GM12878 (cell line): Measurements from ENCODE around the gene COL20A1. TPM values are rescaled to one million over a fixed set of nuclear protein-coding genes. Genes with fewer than 3 reads are reported as not detected.

ENCODE experiments used
- ATAC-seq: fragments of 200-7000 bp; cut with Tn5 transposase; 3 replicates; pipeline ENCODE4 v1.9.1; 2020; ENCODE audit warnings: mild to moderate bottlenecking, moderate library complexity
- BruUV-seq: library from RNA; stranded (reverse); fragments of 400-500 nt; replicated peaks from 2 replicates; lab custom pipeline; 2021; lab: Mats Ljungman, UMichigan
- CTCF ChIA-PET: fragments of 300-600 bp; sonication (Branson Sonifier 250); formaldehyde crosslinking; extraction: SDS; loops from one replicate; lab custom pipeline; 2021; ENCODE audit warnings: inconsistent platforms; lab: Yijun Ruan, JAX
- POLR2A ChIA-PET: fragments of 350-600 bp; formaldehyde crosslinking; extraction: SDS; loops from one replicate; lab custom pipeline; 2021; ENCODE audit warnings: inconsistent platforms; lab: Charles Lee
- RAD21 ChIA-PET: fragments of 300-600 bp; sonication (Branson Sonifier 250); formaldehyde crosslinking; loops from one replicate; lab custom pipeline; 2023; ENCODE audit warnings: antibody characterized with exemption; ENCODE audit not compliant: unreplicated experiment; lab: Charles Lee
- SMC1A ChIA-PET: fragments of 300-600 bp; sonication (Branson Sonifier 250); formaldehyde crosslinking; loops from one replicate; lab custom pipeline; 2023; ENCODE audit not compliant: unreplicated experiment, uncharacterized antibody; lab: Charles Lee
- DNase-seq: peaks from one replicate; pipeline ENCODE4 v3.0.0-alpha.2; 2011; ENCODE audit warnings: low read depth, low spot score
- FAIRE-seq: peaks from 3 replicates; lab custom pipeline; 2011; peaks lifted over from hg19 to GRCh38; lab: Jason Lieb, UNC
- H2AFZ ChIP-seq: 2 replicates; pipeline ENCODE4 v1.6.0; 2011; ENCODE audit warnings: low read depth, low read length, control low read depth; ENCODE audit not compliant: control insufficient read depth
- H3K27ac ChIP-seq: 2 replicates; pipeline ENCODE4 v1.5.1; 2011; ENCODE audit warnings: control low read depth; ENCODE audit not compliant: control insufficient read depth, insufficient read depth
- H3K27me3 ChIP-seq, 2 experiments: replicated peaks in 1 of 2; 2 replicates each; pipeline versions ENCODE4 v1.6.0 to v1.6.1; 2011; ENCODE audit warnings: low read length in 1 of 2; ENCODE audit not compliant: control insufficient read depth in 2 of 2, insufficient read depth in 2 of 2
- H3K36me3 ChIP-seq, 2 experiments: 2 replicates each; pipeline ENCODE4 v1.5.1; 2011; ENCODE audit warnings: low read length in 1 of 2; ENCODE audit not compliant: control insufficient read depth in 2 of 2, insufficient read depth in 2 of 2
- H3K4me1 ChIP-seq: 2 replicates; pipeline ENCODE4 v1.6.1; 2011; ENCODE audit warnings: mild to moderate bottlenecking, low read length, moderate library complexity, mixed read lengths; ENCODE audit not compliant: control insufficient read depth, insufficient read depth
- H3K4me2 ChIP-seq: 2 replicates; pipeline ENCODE4 v1.6.0; 2011; ENCODE audit warnings: control low read depth; ENCODE audit not compliant: control insufficient read depth, insufficient read depth
- H3K4me3 ChIP-seq: fragments of 200-600 bp; sonication (generic); 2 replicates; pipeline ENCODE4 v1.5.1; 2016
- H3K79me2 ChIP-seq: 2 replicates; pipeline ENCODE4 v1.6.0; 2011; ENCODE audit warnings: low read length; ENCODE audit not compliant: control insufficient read depth, insufficient read depth
- H3K9ac ChIP-seq: 2 replicates; pipeline ENCODE4 v1.8.0; 2011; ENCODE audit warnings: low read length, control low read depth, mixed read lengths; ENCODE audit not compliant: control insufficient read depth, insufficient read depth
- H3K9me3 ChIP-seq: replicated peaks from 3 replicates; pipeline ENCODE4 v1.5.1; 2011; ENCODE audit warnings: mild to moderate bottlenecking, low read length; ENCODE audit not compliant: control insufficient read depth, insufficient read depth
- H4K20me1 ChIP-seq: 2 replicates; pipeline ENCODE4 v1.6.0; 2011; ENCODE audit not compliant: control insufficient read depth, insufficient read depth
- BMI1 ChIP-seq: fragments of 450-650 bp; IDR thresholded peaks from 2 replicates; pipeline ENCODE4 v1.6.1; 2016; ENCODE audit warnings: mild to moderate bottlenecking, moderate library complexity, borderline replicate concordance
- EZH2 ChIP-seq: IDR thresholded peaks from 2 replicates; pipeline ENCODE4 v1.6.1; 2012; ENCODE audit warnings: low read depth, mild to moderate bottlenecking, control low read depth, inconsistent platforms, low read length, borderline replicate concordance; ENCODE audit not compliant: control insufficient read depth
- GABPA ChIP-seq: IDR thresholded peaks from 2 replicates; pipeline ENCODE4 v1.6.1; 2014; ENCODE audit warnings: antibody characterized with exemption, low read depth, mild to moderate bottlenecking, inconsistent platforms
- GATAD2B ChIP-seq: fragments of 450-650 bp; conservative IDR thresholded peaks from 2 replicates; pipeline ENCODE4 v1.6.1; 2017; ENCODE audit warnings: low read depth, mild to moderate bottlenecking, moderate library complexity
- KAT2A ChIP-seq: conservative IDR thresholded peaks from 2 replicates; pipeline ENCODE4 v1.6.1; 2011; ENCODE audit warnings: low read depth, low read length; ENCODE audit not compliant: control insufficient read depth
- KLF5 ChIP-seq: fragments of 450-650 bp; IDR thresholded peaks from 2 replicates; pipeline ENCODE4 v1.6.1; 2014; ENCODE audit warnings: mild to moderate bottlenecking; ENCODE audit not compliant: partially characterized antibody
- MEF2B ChIP-seq: fragments of 450-650 bp; IDR thresholded peaks from 2 replicates; pipeline ENCODE4 v1.6.1; 2018; ENCODE audit warnings: mild to moderate bottlenecking, moderate library complexity; ENCODE audit not compliant: partially characterized antibody, poor library complexity, severe bottlenecking
- MTA3 ChIP-seq: IDR thresholded peaks from 2 replicates; pipeline ENCODE4 v1.6.1; 2012; ENCODE audit warnings: low read length, inconsistent platforms, borderline replicate concordance
- NR2C1 ChIP-seq: fragments of 450-650 bp; IDR thresholded peaks from 2 replicates; pipeline ENCODE4 v1.6.1; 2017; ENCODE audit warnings: antibody characterized with exemption, mild to moderate bottlenecking, moderate library complexity
- PAX5 ChIP-seq: IDR thresholded peaks from 2 replicates; pipeline ENCODE4 v1.6.1; 2011; ENCODE audit warnings: low read depth, low read length, borderline replicate concordance
- SIN3A ChIP-seq: IDR thresholded peaks from 2 replicates; pipeline ENCODE4 v1.6.1; 2012; ENCODE audit warnings: low read depth, low read length, improper control_type of control experiment
- SIX5 ChIP-seq: IDR thresholded peaks from 2 replicates; pipeline ENCODE4 v1.6.1; 2011; ENCODE audit warnings: mild to moderate bottlenecking, low read depth, low read length, moderate library complexity; ENCODE audit not compliant: severe bottlenecking
- TCF7 ChIP-seq: IDR thresholded peaks from 2 replicates; pipeline ENCODE4 v1.6.1; 2014; ENCODE audit warnings: antibody characterized with exemption, borderline replicate concordance
- YY1 ChIP-seq: IDR thresholded peaks from 2 replicates; pipeline ENCODE4 v1.6.1; 2011; ENCODE audit warnings: low read depth, mild to moderate bottlenecking, low read length
- ZNF217 ChIP-seq: fragments of 450-650 bp; IDR thresholded peaks from 2 replicates; pipeline ENCODE4 v1.6.1; 2017; ENCODE audit warnings: antibody characterized with exemption, mild to moderate bottlenecking
- ZNF274 ChIP-seq: IDR thresholded peaks from one replicate; pipeline ENCODE4 v1.8.0; 2011; ENCODE audit not compliant: insufficient read length, insufficient read depth
- ZNF384 ChIP-seq: IDR thresholded peaks from 2 replicates; pipeline ENCODE4 v1.6.1; 2012; ENCODE audit warnings: low read depth, mild to moderate bottlenecking, low read length, improper control_type of control experiment, borderline replicate concordance
- WGBS: methylation state at CpG from one replicate; pipeline ENCODE4 v1.1.6; 2016; ENCODE audit warnings: low lambda C conversion rate; ENCODE audit not compliant: insufficient replicate concordance, insufficient coverage; ENCODE audit errors: missing lambda C conversion rate; 5-methylcytosine and 5-hydroxymethylcytosine counted together
- in situ Hi-C: fragments of 300-500 bp; cut with MboI; formaldehyde crosslinking; loops from 9 replicates; pipeline ENCODE4 v1.14.3; 2018; ENCODE audit warnings: mixed read lengths
- intact Hi-C: fragments of 100-400 bp; cut with micrococcal nuclease; formaldehyde crosslinking; loops from one replicate; pipeline ENCODE4 v1.14.2; 2022; ENCODE audit not compliant: unreplicated experiment
- polyA plus RNA-seq, 11 experiments: library from polyadenylated mRNA; depleted of rRNA in 4 of 11; unstranded in 6 of 11; stranded (reverse) in 5 of 11; fragments of >200 nt; fragmentation: Nextera tagmentation in 4 of 11; fragmentation: Illumina TruSeq in 1 of 11; extraction: Ambion mirVana in 4 of 11; extraction: Trizol in 1 of 11; gene quantifications; 1 replicate in 1 of 11; 2 replicates in 10 of 11; pipeline versions ENCODE4 v1.2.1 to v1.2.3, GENCODE V29; 2011 to 2016; ENCODE audit warnings: inconsistent platforms in 2 of 11, missing spikeins in 2 of 11, low read depth in 1 of 11
- total RNA-seq, 4 experiments: library from RNA; depleted of rRNA in 3 of 4; stranded (reverse); fragments of >200 nt in 3 of 4; fragmentation: Illumina TruSeq in 1 of 4; extraction: Trizol in 1 of 4; gene quantifications; 2 replicates each; pipeline versions ENCODE4 v1.2.1 to v1.2.3, GENCODE V29; 2013 to 2021
- TF ChIP-seq, protein P1 (sequence below): fragments of 150-350 bp; IDR thresholded peaks from 2 replicates; pipeline ENCODE4 v1.6.1; 2016; ENCODE audit warnings: low read depth, low read length
- TF ChIP-seq, protein P2 (sequence below): fragments of 450-650 bp; IDR thresholded peaks from 2 replicates; pipeline ENCODE4 v1.6.1; 2014; ENCODE audit warnings: mild to moderate bottlenecking

The COL20A1 gene
- total and polyA plus RNA-seq, 10 of the 15 experiments (the other 5 are each of a cell fraction or from before 2014, with no cell fraction given) = not detected

DNA sequence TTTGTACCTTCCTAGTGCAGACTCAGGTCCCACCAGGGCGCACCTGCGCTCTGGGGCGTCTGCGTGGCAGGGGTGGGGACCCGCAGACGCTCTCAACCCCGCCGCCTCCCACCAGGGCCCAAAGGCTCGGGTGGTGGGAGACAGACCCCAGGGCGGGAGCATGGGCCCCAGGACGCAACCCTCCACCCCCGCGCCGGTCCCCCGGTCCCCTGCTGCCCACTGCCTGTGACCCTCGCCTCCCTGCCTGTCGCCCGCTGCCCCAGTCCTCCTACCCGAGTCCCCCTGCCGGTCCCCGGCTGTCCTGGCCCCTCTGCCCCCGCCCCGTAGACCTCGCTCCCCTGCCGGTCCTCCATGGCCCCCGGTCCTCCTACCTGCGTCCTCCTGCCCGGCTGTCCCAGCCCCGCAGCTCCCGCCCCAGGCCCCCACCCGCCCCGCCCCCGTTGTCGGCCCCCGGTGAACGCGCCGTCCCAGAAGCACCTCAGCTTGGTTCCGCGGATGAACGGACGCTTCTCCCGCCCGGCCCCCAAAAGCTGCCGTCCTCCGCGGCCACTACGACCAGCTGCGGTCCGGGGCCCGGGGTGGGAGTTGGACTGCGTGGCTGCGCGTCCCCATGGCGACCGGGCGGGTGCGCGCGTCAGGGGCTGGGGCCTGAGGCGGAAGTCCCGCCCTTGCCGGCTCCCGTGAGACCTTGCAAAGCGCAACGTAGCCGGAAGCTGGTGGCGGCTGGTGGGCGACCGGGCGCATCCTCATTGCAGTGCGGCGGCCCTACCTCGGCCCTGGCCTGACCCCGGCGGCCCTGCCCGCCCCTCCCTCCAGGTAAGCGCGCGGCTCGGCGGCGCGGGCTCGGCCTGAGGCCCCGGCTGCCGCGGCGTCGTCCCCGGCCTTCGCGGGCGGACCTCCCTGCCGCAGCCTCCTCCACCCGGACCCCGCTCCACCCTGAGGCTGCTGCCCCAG is 20.6 kb upstream of the COL20A1 start, which contains the start of gene ARFGAP1:
Gene ARFGAP1 (plus strand): TSS at position 709 of the 954 bp plus-strand sequence. CDS start 2,768 bp downstream, outside the sequence.
- SMC1A ChIA-PET = interaction anchor here (0.8 kb wide), 1 partner anchor 265 kb away, joined by 3 read pairs; the partner anchor contains the start of gene PTK6
- peak within 1 kb of the TSS; percentile 91 for H3K4me3 ChIP-seq
- intact Hi-C loops = loop anchor here (5.0 kb wide), 1 partner anchor 50 kb away; no protein-coding TSS in a partner anchor
- peaks cover 26% of the 10 kb centered on the region for H3K79me2 ChIP-seq
- H3K27me3 ChIP-seq = no peaks in the 10 kb centered on the region
- ATAC-seq = peak; percentile 97
- RAD21 ChIA-PET = no interaction called here
- peaks cover 3% of the 10 kb centered on the region for H3K4me1 ChIP-seq
- DNase-seq = peak; percentile 28
- WGBS = under 1% methylated on average over 50 of the region's 97 CpGs
- no TSS peak for BruUV-seq
- FAIRE-seq = peak; percentile 70
- H3K9ac ChIP-seq = peak within 1 kb of the TSS; percentile 95
- no peaks in the 10 kb centered on the region for H4K20me1 ChIP-seq
- in situ Hi-C loops = no loop called here
- H2AFZ ChIP-seq = peak within 1 kb of the TSS; percentile 64
- no peaks in the 10 kb centered on the region for H3K9me3 ChIP-seq
- H3K27ac ChIP-seq = peak within 1 kb of the TSS; percentile 76
- CTCF ChIA-PET = interaction anchor here (0.6 kb wide), 1 partner anchor 49 kb away, joined by 4 read pairs; no protein-coding TSS in a partner anchor
- H3K36me3 ChIP-seq = peaks cover 3 to 6% of the 10 kb centered on the region in 2 experiments; a peak in 3 of 4 replicates
- peak within 1 kb of the TSS; percentile 95 for H3K4me2 ChIP-seq
- POLR2A ChIA-PET = interaction anchor here (0.6 kb wide), 1 partner anchor 886 kb away, joined by 5 read pairs; the partner anchor contains the start of gene RPS21
- TF ChIP-seq ZNF384 (no peak), MEF2B (peak; percentile 76), SIN3A (peak; percentile 92), GATAD2B (peak; percentile 91), EZH2 (no peak), NR2C1 (peak; percentile 34; the same call in 1 of the 2 replicates), ZNF274 (no peak), GABPA (peak; percentile 92), TCF7 (no peak), SIX5 (peak; percentile 52), ZNF217 (0 out of 2 replicates have a peak, but pooled peaks have one; percentile 42), PAX5 (peak; percentile 54; the same call in 1 of the 2 replicates), YY1 (peak; percentile 79), BMI1 (peak; percentile 93), KAT2A (no peak), KLF5 (peak; percentile 75), MTA3 (no peak)
- TF ChIP-seq, protein P1, sequence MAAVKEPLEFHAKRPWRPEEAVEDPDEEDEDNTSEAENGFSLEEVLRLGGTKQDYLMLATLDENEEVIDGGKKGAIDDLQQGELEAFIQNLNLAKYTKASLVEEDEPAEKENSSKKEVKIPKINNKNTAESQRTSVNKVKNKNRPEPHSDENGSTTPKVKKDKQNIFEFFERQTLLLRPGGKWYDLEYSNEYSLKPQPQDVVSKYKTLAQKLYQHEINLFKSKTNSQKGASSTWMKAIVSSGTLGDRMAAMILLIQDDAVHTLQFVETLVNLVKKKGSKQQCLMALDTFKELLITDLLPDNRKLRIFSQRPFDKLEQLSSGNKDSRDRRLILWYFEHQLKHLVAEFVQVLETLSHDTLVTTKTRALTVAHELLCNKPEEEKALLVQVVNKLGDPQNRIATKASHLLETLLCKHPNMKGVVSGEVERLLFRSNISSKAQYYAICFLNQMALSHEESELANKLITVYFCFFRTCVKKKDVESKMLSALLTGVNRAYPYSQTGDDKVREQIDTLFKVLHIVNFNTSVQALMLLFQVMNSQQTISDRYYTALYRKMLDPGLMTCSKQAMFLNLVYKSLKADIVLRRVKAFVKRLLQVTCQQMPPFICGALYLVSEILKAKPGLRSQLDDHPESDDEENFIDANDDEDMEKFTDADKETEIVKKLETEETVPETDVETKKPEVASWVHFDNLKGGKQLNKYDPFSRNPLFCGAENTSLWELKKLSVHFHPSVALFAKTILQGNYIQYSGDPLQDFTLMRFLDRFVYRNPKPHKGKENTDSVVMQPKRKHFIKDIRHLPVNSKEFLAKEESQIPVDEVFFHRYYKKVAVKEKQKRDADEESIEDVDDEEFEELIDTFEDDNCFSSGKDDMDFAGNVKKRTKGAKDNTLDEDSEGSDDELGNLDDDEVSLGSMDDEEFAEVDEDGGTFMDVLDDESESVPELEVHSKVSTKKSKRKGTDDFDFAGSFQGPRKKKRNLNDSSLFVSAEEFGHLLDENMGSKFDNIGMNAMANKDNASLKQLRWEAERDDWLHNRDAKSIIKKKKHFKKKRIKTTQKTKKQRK = no peak
- TF ChIP-seq, protein P2, sequence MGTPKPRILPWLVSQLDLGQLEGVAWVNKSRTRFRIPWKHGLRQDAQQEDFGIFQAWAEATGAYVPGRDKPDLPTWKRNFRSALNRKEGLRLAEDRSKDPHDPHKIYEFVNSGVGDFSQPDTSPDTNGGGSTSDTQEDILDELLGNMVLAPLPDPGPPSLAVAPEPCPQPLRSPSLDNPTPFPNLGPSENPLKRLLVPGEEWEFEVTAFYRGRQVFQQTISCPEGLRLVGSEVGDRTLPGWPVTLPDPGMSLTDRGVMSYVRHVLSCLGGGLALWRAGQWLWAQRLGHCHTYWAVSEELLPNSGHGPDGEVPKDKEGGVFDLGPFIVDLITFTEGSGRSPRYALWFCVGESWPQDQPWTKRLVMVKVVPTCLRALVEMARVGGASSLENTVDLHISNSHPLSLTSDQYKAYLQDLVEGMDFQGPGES = 0 out of 2 replicates have a peak, but pooled peaks have one; percentile 27
